Stimulated activated naive CD4-positive, alpha-beta T cell (primary cell): ENCODE results near the gene CTDSP2.
"Not testable (repeated sequence)": the region's sequence is repeated elsewhere in the genome, so short reads cannot be mapped to it uniquely, and the experiment has no call there.

Experiments
- DNase-seq, 6 experiments: peaks; one replicate each; lab custom pipeline; 2025; lab: John Stamatoyannopoulos, UW

Gene CTDSP2

DNA sequence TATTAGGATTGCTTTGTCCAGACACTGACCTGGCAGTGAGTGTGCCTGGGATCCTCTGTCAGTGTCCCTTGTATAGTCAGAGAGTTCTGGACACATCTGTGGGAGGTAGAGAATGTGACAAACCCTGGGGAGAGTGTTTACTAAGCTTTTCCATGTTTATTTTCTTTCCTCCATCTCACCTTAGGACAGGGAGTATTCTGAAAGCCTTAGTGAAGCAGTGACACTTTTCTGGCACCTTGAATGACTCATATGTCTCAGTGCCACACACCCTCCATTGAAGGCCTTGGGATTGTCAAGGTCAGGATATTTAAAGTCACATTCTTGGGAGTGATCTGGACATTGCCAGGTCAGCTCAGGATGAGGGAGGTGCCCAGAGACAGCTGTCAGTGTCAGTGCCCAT is 34.9 kb upstream of the CTDSP2 start:
- DNase-seq, result no peak

DNA sequence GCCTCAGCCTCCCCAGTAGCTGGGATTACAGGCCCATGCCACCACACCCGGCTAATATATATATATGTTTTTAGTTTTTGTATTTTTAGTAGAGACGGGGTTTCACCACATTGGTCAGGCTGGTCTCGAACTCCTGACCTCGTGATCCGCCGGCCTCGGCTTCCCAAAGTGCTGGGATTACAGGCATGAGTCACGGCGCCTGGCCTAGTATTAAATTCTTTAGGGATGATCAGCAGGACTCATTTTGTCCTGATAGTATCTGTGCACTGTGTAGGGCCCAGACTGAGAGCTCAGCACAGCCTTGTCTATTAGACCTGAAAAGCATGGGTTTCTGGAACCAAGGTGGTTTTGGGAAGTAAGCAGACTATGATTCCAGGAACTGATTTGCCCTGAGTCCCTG is 34.5 kb upstream of the CTDSP2 start:
- DNase-seq, result not testable (repeated sequence)

DNA sequence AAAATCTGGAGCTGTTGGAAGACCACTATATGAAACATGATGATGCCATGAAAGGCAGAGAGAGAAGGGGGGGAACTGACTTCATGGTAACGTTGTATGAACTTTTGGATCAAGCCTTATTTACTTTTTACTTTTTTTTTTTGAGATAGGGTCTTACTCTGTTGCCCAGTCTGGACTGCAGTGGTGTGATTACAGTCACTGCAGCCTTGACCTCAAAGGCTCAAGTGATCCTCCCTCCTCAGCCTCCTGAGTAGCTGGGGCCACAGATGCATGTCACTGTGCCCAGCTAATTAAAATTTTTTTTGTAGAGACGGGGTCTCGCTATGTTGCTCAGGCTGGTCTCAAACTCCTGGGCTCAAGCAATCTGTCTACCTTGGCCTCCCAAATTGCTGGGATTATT is 31.3 kb upstream of the CTDSP2 start:
- no peak for DNase-seq

DNA sequence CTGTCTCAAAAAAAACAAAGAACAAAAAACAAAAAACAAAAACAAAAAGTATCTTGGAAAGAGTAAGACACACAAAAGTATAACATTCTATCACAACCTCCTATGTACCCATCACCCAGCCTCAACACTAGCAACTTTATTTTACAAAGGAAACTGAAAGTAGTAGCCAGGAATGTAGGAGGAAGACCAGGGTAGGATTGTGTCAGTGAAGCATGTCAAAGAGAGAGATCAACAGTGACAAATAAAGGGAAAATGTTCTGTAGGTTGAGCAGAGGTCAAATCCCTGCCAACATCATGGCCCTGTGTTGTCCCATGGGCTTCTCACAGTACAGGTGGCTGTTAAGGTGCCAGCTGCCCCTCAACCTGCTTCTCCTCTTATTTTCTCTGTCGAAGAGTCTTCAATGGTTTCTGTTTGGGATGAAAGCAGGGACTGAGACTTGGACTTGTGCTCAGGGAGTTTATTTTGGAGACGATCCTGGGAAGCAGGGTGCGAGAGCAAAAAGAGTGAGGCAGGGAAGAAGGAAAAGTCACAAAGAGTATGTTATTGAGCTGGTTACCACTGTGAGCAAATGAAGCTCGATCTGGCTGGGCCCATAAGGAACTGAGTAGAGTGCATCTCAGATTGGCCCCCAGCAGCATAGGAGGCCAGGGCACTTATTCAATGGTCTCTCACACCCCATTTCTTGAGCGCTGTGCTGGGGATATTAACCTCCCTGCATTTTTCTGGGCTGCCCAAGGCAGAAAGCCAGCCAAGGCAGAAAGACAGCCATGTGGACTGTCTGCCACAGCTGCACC is 29.4 kb upstream of the CTDSP2 start:
- no peak for DNase-seq

DNA sequence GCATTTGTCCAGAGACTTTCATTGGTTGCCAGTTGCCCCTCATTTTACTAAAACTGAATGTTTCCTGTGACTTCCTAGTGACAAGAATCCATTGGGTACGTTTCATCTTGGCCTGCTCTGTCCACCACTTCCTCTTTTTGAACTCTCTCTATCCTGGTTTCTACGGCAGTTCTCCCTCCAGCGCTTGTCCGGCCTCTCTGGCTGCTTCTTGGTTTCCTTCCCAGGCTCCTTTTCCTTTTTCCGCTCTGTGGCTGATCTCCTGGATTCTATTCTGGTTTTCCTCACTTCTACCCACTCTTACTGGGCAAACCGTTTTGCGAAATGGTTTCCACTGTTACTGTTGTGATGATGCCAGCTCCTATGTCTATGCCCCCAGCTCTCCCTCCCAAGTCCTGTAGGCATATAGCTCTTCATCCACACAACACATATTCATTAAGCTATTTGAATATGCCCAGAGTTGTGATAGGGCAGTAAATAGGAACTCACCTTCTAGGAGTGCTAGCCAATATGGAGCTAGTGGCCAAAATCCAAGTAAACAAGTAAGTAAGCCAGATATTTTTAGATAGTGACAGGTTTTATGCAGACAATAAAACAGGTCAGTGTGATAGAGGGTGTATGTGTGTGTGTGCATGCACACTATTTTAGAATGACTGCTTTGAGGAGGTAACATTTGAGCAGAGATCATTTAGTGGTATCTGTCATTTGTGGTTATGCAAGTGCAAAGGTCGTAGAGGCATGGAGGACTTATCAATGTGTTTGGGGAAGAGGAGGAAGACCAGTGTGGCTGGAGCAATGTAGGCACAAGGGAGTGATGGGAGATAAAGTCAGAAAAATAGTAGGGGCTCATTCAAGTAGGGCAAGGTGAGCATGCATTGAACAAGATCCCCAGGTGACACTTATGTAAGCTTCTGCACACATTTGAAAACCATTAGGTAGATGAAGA is 27.9 kb upstream of the CTDSP2 start:
- no peak for DNase-seq

DNA sequence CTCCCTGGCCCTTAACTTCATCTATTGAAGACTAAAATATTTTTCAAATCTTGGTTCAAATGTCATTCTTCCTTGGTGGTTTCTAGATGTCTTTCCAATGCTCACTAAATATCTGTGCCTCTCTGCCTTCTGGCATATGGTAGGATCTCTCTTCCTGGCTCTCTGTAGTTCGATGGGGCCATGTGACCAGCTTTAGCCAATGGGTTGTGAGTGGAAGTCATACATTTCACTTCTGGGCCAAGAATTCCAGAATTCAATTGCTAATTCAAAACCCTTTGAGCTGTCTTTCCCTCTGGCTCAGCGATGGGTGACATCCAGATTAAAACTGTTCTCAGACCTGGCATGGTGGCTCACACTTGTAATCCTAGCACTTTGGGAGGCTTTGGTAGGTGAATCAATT is 25.8 kb upstream of the CTDSP2 start:
- no peak for DNase-seq

DNA sequence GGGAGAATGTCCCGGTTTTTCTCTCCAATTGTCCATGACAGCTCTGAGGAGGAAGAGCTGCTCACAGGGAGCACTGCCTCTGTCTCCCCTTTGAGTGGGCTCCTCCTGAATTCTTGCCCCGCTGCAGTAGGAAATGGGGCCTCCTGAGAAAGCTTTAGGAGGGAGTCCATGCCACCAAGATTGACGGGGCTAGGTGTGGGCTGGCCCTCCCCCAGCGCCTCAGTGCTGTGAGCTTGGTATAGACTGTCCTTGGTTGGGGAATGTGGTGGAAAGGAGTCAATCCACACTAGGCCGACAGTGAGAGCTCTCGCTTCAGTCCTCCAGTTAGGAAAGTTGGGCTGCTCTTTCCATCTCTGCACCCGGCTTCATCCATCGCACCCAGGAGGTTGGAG is 23.4 kb upstream of the CTDSP2 start:
- no peak for DNase-seq

DNA sequence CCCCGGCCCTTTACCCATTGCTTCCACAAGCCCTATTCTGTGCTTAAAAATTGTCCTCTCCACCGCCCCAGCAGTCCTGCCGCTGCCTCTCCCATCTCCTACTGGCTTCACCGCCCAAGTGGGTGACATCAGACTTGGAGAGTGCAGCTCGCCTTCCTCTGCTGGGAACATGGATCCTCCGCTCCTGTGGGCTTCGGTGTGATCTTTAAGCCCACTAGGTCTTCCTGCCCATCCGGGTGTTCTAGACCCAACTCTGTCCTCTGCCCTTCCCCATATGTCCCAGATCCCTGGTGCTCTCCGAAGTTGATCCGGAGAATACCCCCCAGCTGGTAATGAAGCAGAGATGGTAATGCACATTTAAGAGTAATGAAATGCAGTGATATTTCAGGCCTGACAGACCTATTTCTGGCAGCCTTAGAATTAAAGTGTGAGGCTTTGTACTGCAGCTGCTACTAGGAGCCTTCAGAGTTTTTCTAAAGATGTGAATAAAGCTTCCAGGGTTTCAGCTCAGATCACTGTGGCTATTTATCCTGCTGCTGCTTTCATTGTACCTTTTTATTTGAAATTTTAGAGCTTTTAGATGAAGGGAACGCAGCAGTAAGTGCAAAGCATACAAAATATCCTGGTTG is 22.9 kb upstream of the CTDSP2 start:
- DNase-seq, result no peak

DNA sequence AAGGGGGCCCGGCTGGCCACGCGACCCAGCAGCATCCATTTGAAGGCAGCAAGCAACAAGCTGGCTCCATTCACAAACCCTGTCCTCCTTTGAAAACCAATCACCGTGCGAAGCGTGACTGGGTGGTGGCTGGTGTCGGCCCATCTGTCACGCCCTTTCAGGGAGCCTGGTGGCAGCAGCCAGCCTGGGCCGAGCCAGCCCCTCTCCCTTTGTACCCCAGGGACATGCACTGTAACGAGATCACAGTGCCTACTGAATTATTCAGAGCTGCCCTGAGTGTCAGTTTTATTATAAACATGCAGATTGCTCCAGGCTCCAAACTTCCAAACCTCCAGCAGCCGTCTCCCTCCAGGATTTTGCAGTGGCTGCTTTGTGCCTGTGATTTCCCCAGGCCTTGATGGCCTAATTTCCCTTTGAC is 22.3 kb upstream of the CTDSP2 start:
- no peak for DNase-seq

DNA sequence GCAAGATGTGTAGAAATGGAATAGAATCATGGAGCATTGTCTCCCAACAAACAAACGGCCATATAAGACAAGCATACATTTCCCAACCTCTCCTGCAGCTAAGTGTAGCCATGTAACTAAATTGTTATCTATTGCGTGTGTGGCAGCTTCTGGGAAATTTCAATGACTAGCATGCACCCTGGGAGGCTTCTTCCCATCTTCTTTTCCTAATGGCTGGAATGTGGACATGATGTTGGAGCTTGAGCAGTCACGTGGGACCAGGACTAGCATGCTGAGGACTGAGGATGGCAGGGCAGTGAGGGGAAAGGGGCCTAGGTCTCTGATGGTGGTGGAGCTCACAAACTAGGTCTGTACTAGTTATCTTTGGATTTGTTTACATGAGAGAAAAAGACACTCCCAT is 21.7 kb upstream of the CTDSP2 start:
- no peak for DNase-seq

DNA sequence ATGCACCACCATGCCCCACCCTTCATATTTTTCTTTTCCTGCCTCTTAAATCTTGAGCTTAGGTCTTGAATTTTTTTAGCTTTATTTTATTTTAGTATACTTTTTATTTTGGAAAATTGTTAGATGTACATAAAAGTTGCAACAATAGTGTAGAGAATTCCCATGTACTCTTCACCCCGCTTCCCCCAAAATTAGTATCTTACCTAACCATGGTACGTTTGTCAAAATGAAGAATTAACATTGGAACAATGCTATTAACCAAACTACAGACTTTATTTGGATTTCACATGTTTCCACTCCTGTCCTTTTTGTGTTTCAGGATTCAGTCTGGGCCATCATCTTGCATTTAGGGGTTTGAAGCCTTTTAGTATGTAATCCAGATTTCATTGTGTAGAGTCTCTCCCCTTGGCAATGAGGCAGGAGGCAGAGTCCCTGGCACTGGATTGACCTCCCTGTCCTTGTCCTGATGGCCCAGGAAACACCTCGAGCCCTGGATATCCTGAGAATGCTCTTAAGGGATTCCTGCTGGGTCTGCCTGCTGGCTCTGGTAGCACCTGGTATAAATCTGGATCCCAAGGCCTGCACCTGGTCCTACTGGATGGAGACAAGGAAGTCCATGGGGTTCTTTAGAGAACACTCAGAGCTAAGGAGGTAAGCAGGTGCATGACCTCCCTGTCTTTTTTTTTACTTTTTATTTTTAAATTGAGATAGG is 19.9 kb upstream of the CTDSP2 start:
- no peak for DNase-seq

DNA sequence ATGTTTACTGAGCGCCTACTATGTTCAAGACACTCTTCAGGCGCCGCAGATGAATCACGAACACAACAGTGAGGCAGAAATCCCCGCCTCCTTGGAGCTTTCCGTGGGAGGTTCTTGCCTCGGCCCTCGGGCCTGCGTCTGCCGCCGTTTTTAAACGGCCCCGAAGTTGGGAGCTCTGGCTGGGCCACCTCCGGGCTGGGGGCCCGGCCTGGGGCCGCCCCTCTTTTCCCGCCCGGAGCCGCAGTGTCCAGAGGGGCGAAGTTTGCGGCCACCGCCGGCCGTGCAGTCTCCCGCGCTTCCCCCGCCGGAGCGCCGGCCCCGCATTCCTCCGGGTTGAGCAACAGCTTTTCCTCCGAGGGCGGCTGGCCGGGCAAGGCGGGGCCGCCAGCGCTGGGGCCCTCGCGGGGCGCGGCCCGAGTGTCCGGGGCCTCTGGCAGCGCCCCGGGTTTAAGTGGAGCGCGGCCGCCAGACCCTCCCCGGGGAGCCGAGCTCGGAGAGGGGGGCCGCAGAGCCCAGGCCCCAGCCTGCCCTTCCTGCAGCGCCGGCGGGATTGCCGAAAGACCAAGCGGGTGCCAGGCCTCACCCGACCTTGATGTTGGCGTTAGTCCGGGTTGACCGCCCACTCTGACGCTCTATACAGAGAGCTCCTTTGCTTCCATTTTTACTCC is 18.7 kb upstream of the CTDSP2 start:
- DNase-seq, result peak in 4 of 6 experiments; percentile 19 to 31 (median 24)

DNA sequence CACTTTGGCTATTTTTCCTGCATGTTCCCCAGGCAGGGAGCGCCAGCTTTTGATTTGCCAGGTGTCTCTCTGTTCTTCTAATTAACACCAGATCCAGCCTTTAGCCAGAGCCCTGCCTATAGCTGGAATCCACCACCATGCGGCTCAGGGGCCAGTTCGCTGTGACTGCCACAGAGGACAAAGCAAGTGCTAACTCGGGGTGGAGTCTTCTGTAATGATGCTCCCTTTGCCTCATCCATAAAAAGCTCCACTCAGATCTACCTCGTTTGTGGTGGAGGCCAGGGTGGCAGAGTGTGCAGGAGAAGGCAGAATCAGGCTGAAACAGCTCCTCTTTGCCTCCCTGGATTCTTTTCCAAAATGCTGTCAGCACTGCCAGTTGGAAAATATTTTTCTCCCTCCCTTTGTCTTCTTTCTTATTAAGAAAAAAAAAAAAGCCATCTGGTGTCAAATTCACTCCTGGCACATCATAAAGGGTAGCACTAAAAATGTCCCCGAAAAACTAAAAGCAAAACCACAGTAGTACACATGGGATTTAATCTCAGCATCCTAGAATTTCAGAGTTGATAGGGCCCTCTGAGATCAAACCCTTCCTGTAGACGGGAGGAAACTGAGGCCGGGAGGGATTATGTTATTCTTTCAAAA is 18.0 kb upstream of the CTDSP2 start:
- no peak for DNase-seq

DNA sequence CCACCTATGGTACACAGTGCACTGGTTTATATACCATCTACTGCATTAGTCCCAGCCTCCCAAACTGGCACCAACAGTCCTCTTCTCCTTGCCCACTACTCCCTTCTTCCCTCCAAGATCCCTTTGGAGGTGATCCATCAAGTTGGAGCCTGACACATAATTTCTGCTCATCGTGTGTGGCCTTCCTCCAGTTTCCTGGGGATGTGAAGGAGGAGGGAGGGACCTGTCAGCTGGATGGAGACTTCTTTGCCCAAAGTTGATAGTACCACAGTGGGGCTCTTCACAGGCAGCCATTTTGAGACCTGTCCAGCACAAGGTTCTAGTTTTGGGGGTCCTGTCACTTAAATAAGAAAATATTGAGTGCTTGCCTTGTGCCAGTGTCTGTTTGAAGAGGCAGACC is 17.1 kb upstream of the CTDSP2 start:
- no peak for DNase-seq

DNA sequence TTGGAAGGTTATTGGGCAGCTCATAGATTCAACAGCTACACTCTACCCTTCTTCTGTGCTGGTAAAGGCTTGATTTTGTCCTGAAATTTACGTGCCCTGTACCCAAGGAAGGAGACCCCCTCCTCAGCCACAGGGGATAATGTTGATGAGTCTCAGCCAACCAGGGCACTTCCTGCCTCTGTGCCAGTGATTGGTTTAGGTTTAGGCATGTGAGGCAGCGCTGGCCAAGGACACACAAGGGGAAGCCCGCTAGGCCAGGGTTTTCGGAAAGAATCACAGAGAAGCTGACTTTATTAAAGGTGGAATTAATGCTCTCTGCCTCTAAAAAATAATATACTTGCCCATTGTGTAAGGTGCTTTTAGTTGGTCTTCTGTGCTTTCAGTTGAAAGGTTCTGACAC is 15.4 kb upstream of the CTDSP2 start:
- DNase-seq, result no peak

DNA sequence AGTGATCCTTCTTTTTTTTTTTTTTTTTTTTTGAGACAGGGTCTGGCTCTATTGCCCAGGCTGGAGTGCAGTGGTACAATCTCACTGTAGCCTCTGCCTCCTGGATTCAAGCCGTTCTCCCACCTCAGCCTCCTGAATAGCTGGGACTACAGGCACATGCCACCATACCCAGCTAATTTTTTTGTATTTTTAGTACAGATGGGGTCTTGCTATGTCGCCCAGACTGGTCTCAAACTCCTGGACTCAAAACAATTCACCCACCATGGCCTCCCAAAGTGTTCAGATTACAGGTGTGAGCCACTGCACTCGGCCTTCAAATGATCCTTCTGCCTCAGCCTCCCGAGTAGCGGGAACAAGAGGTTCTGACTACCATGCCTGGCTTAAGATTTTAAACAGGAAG is 14.4 kb upstream of the CTDSP2 start:
- DNase-seq, result not testable (repeated sequence)

DNA sequence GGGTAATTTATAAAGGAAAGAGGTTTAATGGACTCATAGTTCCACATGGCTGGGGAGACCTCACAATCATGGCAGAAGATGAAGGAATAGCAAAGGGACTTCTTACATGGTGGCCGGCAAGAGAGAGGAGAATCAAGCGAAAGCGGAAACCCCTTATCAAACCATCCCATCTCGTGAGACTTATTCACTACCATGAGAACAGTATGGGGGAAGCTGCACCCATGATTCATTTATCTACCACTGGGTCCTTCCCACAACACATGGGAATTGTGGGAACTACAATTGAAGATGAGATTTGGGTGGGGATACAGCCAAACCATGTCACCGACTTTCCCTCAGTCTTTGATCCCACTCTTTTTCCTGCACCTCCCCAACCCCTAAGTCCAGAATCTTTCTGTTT is 12.6 kb upstream of the CTDSP2 start:
- no peak for DNase-seq

DNA sequence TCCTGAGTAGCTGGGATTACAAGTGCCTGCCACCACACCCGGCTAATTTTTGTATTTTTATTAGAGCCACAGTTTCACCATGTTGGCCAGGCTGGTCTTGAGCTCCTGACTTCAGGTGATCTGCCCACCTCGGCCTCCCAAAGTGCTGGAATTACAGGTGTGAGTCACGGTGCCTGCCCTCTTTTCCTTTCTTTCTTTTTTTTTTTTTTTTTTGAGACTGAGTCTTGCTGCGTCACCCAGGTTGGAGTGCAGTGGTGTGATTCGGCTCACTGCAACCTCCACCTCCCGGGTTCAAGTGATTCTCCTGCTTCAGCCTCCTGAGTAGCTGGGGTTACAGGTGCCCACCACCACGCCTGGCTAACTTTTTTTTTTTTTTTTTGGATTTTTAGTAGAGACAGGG is 11.6 kb upstream of the CTDSP2 start:
- not testable (repeated sequence) for DNase-seq

DNA sequence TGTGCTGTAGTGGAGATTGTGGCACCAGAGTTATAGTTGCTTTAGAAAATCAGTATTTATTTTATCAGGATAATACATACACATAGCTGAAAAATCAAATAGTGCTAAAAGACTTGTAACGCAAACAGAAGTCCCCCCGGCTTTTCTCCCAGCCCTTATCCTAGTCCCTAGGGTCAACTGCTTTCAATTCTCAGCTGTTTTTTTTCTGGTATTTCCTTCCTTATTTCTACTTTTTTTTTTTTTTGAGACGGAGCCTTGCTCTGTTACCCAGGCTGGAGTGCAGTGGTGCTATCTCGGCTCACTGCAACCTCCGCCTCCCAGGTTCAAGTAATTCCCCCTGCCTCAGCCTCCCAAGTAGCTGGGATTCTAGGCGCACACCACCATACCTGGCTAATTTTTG is 8.4 kb upstream of the CTDSP2 start:
- DNase-seq, result no peak

DNA sequence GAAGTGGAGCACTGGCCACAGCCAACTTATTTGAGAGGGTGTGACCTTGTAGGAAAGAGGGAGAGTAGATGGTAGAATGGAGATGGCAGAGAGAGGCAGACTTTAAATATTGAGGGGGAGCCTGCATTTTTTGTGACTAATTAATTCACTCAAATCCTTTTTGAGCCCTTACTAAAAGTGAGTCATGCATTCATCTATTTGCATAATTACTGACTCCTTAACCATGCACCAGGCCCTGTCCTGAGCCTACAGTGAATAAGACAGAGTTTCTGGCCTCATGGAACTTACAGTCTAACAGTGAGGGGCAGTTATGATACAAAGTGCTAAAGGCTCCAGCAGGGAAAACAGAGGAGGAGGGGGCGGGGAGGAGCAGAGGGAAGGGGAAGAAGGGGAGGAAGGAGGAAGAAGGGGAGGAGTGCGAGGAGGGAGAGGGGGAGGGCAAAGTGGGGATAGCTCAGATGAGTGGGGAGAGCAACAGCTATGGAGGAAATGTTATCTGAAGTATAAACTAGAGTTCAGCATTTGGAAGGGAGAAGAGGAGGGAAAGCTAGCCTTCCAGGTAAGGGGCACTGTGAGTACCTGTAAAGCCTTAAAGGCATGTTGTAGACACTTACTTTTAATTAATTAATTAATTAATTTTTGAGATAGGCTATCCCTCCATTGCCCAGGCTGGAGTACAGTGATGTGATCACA is 7.5 kb upstream of the CTDSP2 start:
- DNase-seq, result no peak
